MCF 10A (cell line): Measurements from ENCODE around the gene URB1. TPM values are rescaled to one million over a fixed set of nuclear protein-coding genes. Genes with fewer than 3 reads are reported as not detected.

Experiments
- BruUV-seq: library from RNA; stranded (reverse); fragments of 400-500 nt; replicated peaks from 2 replicates; lab custom pipeline; 2021; lab: Mats Ljungman, UMichigan
- CTCF ChIA-PET: fragments of 300-600 bp; sonication (Branson Sonifier 250); formaldehyde crosslinking; extraction: SDS; loops from one replicate; lab custom pipeline; 2021; ENCODE audit warnings: antibody characterized with exemption, inconsistent platforms; lab: Yijun Ruan, JAX
- POLR2A ChIA-PET: fragments of 300-600, 350-650 bp; sonication (Branson Sonifier 250); formaldehyde crosslinking; extraction: SDS; loops from one replicate; lab custom pipeline; 2020; ENCODE audit warnings: antibody characterized with exemption, inconsistent platforms; lab: Yijun Ruan, JAX
- DNase-seq: peaks from one replicate; pipeline ENCODE4 v3.0.0-alpha.2; 2018; ENCODE audit not compliant: unreplicated experiment
- H3K27ac Mint-ChIP-seq: one replicate; pipeline ENCODE4 v1.8.0; 2022; ENCODE audit warnings: mild to moderate bottlenecking, low read depth, mixed read lengths; ENCODE audit not compliant: unreplicated experiment
- H3K27me3 Mint-ChIP-seq: one replicate; pipeline ENCODE4 v1.8.0; 2022; ENCODE audit warnings: mixed read lengths; ENCODE audit not compliant: insufficient read depth, unreplicated experiment
- H3K36me3 Mint-ChIP-seq: one replicate; pipeline ENCODE4 v1.8.0; 2022; ENCODE audit warnings: mild to moderate bottlenecking, moderate library complexity, mixed read lengths; ENCODE audit not compliant: insufficient read depth, unreplicated experiment
- H3K4me1 Mint-ChIP-seq: one replicate; pipeline ENCODE4 v1.8.0; 2022; ENCODE audit warnings: mixed read lengths; ENCODE audit not compliant: insufficient read depth, unreplicated experiment
- H3K4me3 Mint-ChIP-seq: one replicate; pipeline ENCODE4 v1.8.0; 2022; ENCODE audit warnings: mild to moderate bottlenecking, moderate library complexity, mixed read lengths; ENCODE audit not compliant: unreplicated experiment
- H3K9me3 Mint-ChIP-seq: one replicate; pipeline ENCODE4 v1.8.0; 2022; ENCODE audit warnings: mixed read lengths; ENCODE audit not compliant: unreplicated experiment
- CTCF ChIP-seq: fragments of 200-600 bp; IDR thresholded peaks from one replicate; pipeline ENCODE4 v1.8.0; 2022; ENCODE audit warnings: antibody characterized with exemption, mild to moderate bottlenecking; ENCODE audit not compliant: unreplicated experiment
- intact Hi-C: fragments of 100-400 bp; cut with micrococcal nuclease; formaldehyde crosslinking; loops from 2 replicates; pipeline ENCODE4 v1.14.1; 2022
- total RNA-seq: library from RNA; stranded (reverse); gene quantifications from 2 replicates; pipeline ENCODE4 v1.2.3, GENCODE V29; 2022

The URB1 gene
- total RNA-seq, 1 experiment from 2014 or later: 43.5 TPM

- no peaks in the 10 kb centered on the region for H3K9me3 Mint-ChIP-seq
- no peak for TF ChIP-seq CTCF
- H3K4me3 Mint-ChIP-seq: no peak overlapping the region
- intact Hi-C loops: no loop called here
- H3K27ac Mint-ChIP-seq: no peak overlapping the region
- no peak for DNase-seq
- H3K4me1 Mint-ChIP-seq: no peaks in the 10 kb centered on the region
- ChIA-PET POLR2A (no interaction called here), CTCF (no interaction called here)
- no TSS peak for BruUV-seq
- peaks cover 49% of the 10 kb centered on the region for H3K36me3 Mint-ChIP-seq
- no peaks in the 10 kb centered on the region for H3K27me3 Mint-ChIP-seq
Measured at GRCh38 chr21:32304998-32305397, 87.8 kb downstream of the URB1 start.

GRCh38 chr21:32303385-32303784 is 89.4 kb downstream of the URB1 start:
- intact Hi-C loops: no loop called here
- no peak for DNase-seq
- BruUV-seq: no TSS peak
- H3K36me3 Mint-ChIP-seq: peaks cover 51% of the 10 kb centered on the region
- no peaks in the 10 kb centered on the region for H3K4me1 Mint-ChIP-seq
- POLR2A ChIA-PET: interaction anchor here (0.6 kb wide), 1 partner anchor 298 kb away, joined by 3 read pairs; no protein-coding TSS in a partner anchor
- no peaks in the 10 kb centered on the region for H3K9me3 Mint-ChIP-seq
- CTCF ChIA-PET: interaction anchor here (0.6 kb wide), 1 partner anchor 19 kb away, joined by 3 read pairs; no protein-coding TSS in a partner anchor
- H3K27me3 Mint-ChIP-seq: no peaks in the 10 kb centered on the region
- H3K27ac Mint-ChIP-seq: peak overlapping the region; percentile 37
- no peak overlapping the region for H3K4me3 Mint-ChIP-seq
- no peak for TF ChIP-seq CTCF

- DNase-seq: no peak
- ChIA-PET POLR2A (no interaction called here), CTCF (no interaction called here)
- no peaks in the 10 kb centered on the region for H3K9me3 Mint-ChIP-seq
- no peak overlapping the region for H3K4me3 Mint-ChIP-seq
- TF ChIP-seq CTCF: no peak
- intact Hi-C loops: no loop called here
- no TSS peak for BruUV-seq
- H3K4me1 Mint-ChIP-seq: no peaks in the 10 kb centered on the region
- H3K27me3 Mint-ChIP-seq: no peaks in the 10 kb centered on the region
- H3K27ac Mint-ChIP-seq: no peak overlapping the region
- peaks cover 43% of the 10 kb centered on the region for H3K36me3 Mint-ChIP-seq
Measured at GRCh38 chr21:32302560-32302959, 90.3 kb downstream of the URB1 start.

GRCh38 chr21:32301596-32301995 is 91.2 kb downstream of the URB1 start:
- DNase-seq: no peak
- intact Hi-C loops: no loop called here
- H3K4me1 Mint-ChIP-seq: no peaks in the 10 kb centered on the region
- ChIA-PET POLR2A (no interaction called here), CTCF (interaction anchor here (0.6 kb wide), 1 partner anchor 44 kb away, joined by 5 read pairs; no protein-coding TSS in a partner anchor)
- H3K4me3 Mint-ChIP-seq: no peak overlapping the region
- no peaks in the 10 kb centered on the region for H3K27me3 Mint-ChIP-seq
- BruUV-seq: no TSS peak
- H3K27ac Mint-ChIP-seq: no peak overlapping the region
- no peak for TF ChIP-seq CTCF
- H3K36me3 Mint-ChIP-seq: peaks cover 38% of the 10 kb centered on the region
- H3K9me3 Mint-ChIP-seq: no peaks in the 10 kb centered on the region
